ENCODE data around the gene PCNX3. TPM values are rescaled to one million over a fixed set of nuclear protein-coding genes. Genes with fewer than 3 reads are reported as not detected.
A peak's percentile ranks its signal among the peaks of the same experiment; 100 is the strongest.

PCNX3 gene
- total RNA-seq, 1 donor from 2014 or later, result 45.6 TPM

GRCh38 chr11:65646958-65647701 lies 31.6 kb downstream of the PCNX3 start:
- no peak for TF ChIP-seq CTCF (IDR thresholded peaks at IDR 0.05; ENCODE audit: insufficient read depth, low read depth, low read length)
- no peak for TF ChIP-seq EZH2 (IDR thresholded peaks at IDR 0.05; ENCODE audit: insufficient read depth, low read length)
- H3K4me3 ChIP-seq (ENCODE audit: insufficient read depth, low read depth, low read length), result peak overlapping the region; percentile 24
- no peaks in the 10 kb centered on the region for H3K79me2 ChIP-seq (ENCODE audit: insufficient read depth, low read length)
- H3K4me2 ChIP-seq (ENCODE audit: low read length), result peak overlapping the region; percentile 74
- no peak overlapping the region for H3K27ac ChIP-seq (ENCODE audit: low read depth, low read length)
- Mint-ChIP-seq H3K27ac (ENCODE audit: unreplicated experiment) (no peak overlapping the region), H3K4me1 (ENCODE audit: low read depth, unreplicated experiment) (peaks cover 22% of the 10 kb centered on the region), H3K27me3 (ENCODE audit: low read depth, unreplicated experiment) (no peaks in the 10 kb centered on the region), H3K36me3 (ENCODE audit: low read depth, unreplicated experiment) (peaks cover 11% of the 10 kb centered on the region), H3K9me3 (ENCODE audit: unreplicated experiment) (peaks cover 4% of the 10 kb centered on the region), H3K4me3 (ENCODE audit: unreplicated experiment) (no peak overlapping the region)
- no peaks in the 10 kb centered on the region for H3K36me3 ChIP-seq (ENCODE audit: insufficient read depth, low read length)
- DNase-seq (ENCODE audit: low read depth) (no peak), FAIRE-seq (no peak)
- H3K9ac ChIP-seq (ENCODE audit: low read length), result no peak overlapping the region
- H4K20me1 ChIP-seq (ENCODE audit: insufficient read depth, low read length), result peaks cover 5% of the 10 kb centered on the region
- no peaks in the 10 kb centered on the region for H3K9me3 ChIP-seq (ENCODE audit: insufficient read depth, low read depth, low read length)
- peaks cover 16% of the 10 kb centered on the region for H3K4me1 ChIP-seq (ENCODE audit: insufficient read depth, low read length)
- peak overlapping the region; percentile 75 for H2AFZ ChIP-seq (ENCODE audit: low read depth, low read length)
- no peaks in the 10 kb centered on the region for H3K27me3 ChIP-seq (ENCODE audit: insufficient read depth, low read length)

GRCh38 chr11:65648997-65649493 lies 33.5 kb downstream of the PCNX3 start:
- Histone ChIP-seq H3K36me3 (ENCODE audit: insufficient read depth, low read length) (no peaks in the 10 kb centered on the region), H3K9me3 (ENCODE audit: insufficient read depth, low read depth, low read length) (no peaks in the 10 kb centered on the region), H3K9ac (ENCODE audit: low read length) (no peak overlapping the region), H3K4me3 (ENCODE audit: insufficient read depth, low read depth, low read length) (no peak overlapping the region), H3K79me2 (ENCODE audit: insufficient read depth, low read length) (no peaks in the 10 kb centered on the region), H4K20me1 (ENCODE audit: insufficient read depth, low read length) (peaks cover 5% of the 10 kb centered on the region), H3K27me3 (ENCODE audit: insufficient read depth, low read length) (no peaks in the 10 kb centered on the region), H3K4me2 (ENCODE audit: low read length) (no peak overlapping the region), H3K27ac (ENCODE audit: low read depth, low read length) (no peak overlapping the region), H3K4me1 (ENCODE audit: insufficient read depth, low read length) (peaks cover 17% of the 10 kb centered on the region), H2AFZ (ENCODE audit: low read depth, low read length) (no peak overlapping the region)
- DNase-seq (ENCODE audit: low read depth) (no peak), FAIRE-seq (no peak)
- peaks cover 25% of the 10 kb centered on the region for H3K4me1 Mint-ChIP-seq (ENCODE audit: low read depth, unreplicated experiment)
- H3K9me3 Mint-ChIP-seq (ENCODE audit: unreplicated experiment), result peaks cover 5% of the 10 kb centered on the region
- H3K27me3 Mint-ChIP-seq (ENCODE audit: low read depth, unreplicated experiment), result no peaks in the 10 kb centered on the region
- TF ChIP-seq CTCF (IDR thresholded peaks at IDR 0.05; ENCODE audit: insufficient read depth, low read depth, low read length) (no peak), EZH2 (IDR thresholded peaks at IDR 0.05; ENCODE audit: insufficient read depth, low read length) (no peak)
- peaks cover 14% of the 10 kb centered on the region for H3K36me3 Mint-ChIP-seq (ENCODE audit: low read depth, unreplicated experiment)
- no peak overlapping the region for H3K4me3 Mint-ChIP-seq (ENCODE audit: unreplicated experiment)
- no peak overlapping the region for H3K27ac Mint-ChIP-seq (ENCODE audit: unreplicated experiment)
